HCT116 (cell line): Measurements from ENCODE around the gene TACC2.

Experiments
- FOSL1 ChIP-seq: IDR thresholded peaks from 2 replicates; pipeline ENCODE4 v1.6.1; 2012; ENCODE audit warnings: low read depth
- JUND ChIP-seq: IDR thresholded peaks from 2 replicates; pipeline ENCODE4 v1.6.1; 2012

- no peak for TF ChIP-seq JUND
- TF ChIP-seq FOSL1: no peak
These were observed 90.2 kb downstream of the TACC2 start for GRCh38 chr10:122078965-122079795.
